GM21825 (cell line): Measurements from ENCODE around the gene ZMPSTE24.

Experiments
- ATAC-seq: cut with Tn5 transposase; IDR thresholded peaks from one replicate; pipeline ENCODE4 v1.9.1; 2021; ENCODE audit warnings: mild to moderate bottlenecking, moderate library complexity; ENCODE audit not compliant: unreplicated experiment

ZMPSTE24 gene

DNA sequence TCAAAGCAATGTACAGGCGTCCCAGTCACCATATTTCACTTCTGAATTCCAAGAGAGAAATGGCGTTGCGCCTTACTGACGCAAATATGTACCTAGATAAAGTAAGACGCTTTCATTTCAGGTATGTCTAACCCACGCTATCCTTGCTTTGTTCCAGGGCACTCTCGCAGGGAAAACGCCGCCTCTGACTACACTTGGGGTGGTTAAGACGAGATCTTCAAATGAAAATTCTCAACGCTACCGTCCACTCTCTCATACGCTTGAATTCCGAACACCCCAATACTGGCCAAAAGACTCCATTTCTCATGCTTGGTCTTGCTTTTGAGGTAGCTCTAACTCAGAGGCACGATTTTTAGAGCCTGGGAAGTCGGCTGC lies 736 bp upstream of the ZMPSTE24 start:
- no peak for ATAC-seq

GRCh38 chr1:40258445-40258769 lies 371 bp downstream of the ZMPSTE24 start:
- ATAC-seq, result no peak

DNA sequence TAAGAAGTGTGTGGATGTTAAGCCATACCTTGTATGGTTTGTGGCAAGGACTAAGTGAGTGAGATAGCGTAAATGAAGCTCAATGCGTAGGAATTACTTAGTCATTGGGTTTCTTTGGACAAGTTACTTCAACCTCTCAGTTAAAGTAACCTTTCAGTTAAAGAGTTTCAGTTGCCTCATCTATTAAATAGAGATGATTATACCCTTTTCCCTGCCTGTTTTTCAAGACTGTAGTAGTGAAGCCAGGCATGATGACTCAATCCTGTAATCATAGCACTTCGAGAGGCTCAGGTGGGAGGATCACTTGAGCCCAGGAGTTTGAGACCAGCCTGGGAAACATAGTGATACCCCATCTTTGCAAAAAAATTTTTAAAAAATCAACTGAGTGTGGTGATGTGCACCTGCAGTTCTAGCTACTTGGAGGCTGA lies 6.3 kb downstream of the ZMPSTE24 start:
- ATAC-seq, result no peak

DNA sequence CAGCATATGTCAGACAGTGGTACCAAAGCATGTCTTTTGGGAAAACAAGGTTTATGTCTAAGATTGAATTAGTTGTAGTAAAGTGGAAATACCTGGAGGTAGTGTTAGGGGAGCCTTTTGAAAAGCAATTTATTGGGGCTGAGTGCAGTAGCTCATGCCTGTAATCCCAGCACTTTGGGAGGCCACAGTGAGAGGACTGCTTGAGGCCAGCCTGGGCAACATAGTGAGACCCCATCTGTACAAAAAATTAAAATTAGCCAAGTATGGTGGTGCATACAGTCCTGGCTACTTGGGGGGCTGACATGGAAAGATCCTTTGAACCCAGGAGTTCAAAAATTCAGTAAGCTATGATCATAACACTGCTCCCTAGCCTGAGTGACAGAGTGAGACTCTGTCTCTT lies 7.3 kb downstream of the ZMPSTE24 start:
- ATAC-seq, result no peak

GRCh38 chr1:40265919-40266318 lies 7.9 kb downstream of the ZMPSTE24 start:
- no peak for ATAC-seq

- no peak for ATAC-seq
These were observed 8.9 kb downstream of the ZMPSTE24 start for GRCh38 chr1:40266786-40267535.

GRCh38 chr1:40267767-40268187 lies 9.7 kb downstream of the ZMPSTE24 start:
- ATAC-seq, result no peak

DNA sequence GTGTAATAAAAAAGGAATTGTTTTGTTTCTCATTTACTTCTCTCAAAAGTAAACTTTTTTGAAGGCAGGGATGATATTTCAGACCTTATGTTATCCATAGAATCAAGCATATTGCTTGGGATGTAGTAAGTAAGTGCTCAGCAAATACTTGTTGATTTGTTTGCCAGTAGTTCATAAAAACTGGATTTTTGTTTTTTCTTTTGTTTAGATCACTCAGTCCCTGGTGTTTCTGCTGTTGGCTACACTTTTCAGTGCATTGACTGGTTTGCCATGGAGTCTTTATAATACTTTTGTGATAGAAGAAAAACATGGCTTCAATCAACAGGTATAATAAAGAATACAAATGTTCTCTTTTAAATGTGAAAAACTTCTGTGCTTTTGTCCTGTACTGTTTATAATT lies 10.2 kb downstream of the ZMPSTE24 start:
- no peak for ATAC-seq

DNA sequence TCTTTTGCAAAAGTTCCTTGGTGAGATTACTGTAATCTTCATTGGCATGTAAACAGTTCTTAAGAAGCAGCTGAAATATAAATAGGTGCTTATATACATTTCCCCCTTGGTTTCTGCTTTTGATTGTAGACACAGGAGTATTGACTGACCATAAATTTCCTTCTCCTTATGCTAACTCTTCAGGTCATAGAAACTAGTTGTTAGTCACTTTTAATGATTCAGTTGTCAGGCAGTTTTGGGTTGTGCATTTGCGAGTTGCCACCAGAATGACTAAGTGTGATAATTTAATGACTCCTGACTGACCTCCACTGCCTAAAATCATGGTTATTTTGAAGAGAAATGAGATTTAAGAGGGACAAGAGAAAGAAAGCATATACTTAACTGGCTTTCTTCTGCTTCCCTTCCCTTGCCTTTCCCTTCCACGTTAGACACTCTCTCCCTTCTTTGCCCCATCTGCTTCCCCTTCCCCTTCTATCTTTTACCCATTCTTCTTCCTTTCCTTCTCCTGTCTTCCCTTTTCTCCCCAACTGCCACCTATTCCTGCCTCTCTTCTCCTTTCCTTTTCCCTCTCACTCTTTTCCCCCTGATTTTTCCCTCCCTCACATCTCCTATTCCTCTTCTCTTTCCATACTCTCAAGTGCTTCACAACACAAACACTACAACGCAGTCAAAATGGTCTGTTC lies 12.3 kb downstream of the ZMPSTE24 start:
- ATAC-seq, result no peak

- ATAC-seq, result no peak
These were observed 14.7 kb downstream of the ZMPSTE24 start for GRCh38 chr1:40272653-40273213.

DNA sequence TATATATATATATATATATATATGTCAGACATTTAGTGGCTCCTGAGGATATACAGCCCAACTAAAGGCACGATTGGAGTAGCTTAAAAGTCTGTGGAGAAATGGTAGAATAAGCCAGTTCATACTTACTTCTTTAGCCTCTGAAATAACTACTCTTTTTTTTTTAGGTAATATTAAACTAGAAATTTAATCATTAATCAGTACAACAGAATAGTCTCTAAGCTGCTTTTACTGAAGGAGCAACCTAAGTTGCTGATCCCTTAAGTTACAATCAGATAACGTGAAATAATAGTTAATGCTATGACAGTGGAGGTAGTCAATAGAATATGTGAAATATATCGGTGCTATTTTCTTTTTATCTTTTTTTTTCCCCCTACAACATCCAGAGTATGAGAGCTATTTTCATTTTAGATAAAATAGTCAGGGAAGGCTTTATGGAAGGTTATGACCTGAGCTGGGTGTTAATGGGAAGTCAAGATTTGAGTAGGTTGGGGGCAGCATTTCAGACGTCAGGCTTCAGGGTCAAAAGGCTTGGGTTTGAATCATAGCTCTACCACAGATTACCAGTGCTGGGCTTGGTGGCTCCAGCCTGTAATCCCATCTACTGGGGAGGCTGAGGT lies 15.6 kb downstream of the ZMPSTE24 start:
- ATAC-seq, result no peak

GRCh38 chr1:40274331-40274730 lies 16.3 kb downstream of the ZMPSTE24 start:
- no peak for ATAC-seq

DNA sequence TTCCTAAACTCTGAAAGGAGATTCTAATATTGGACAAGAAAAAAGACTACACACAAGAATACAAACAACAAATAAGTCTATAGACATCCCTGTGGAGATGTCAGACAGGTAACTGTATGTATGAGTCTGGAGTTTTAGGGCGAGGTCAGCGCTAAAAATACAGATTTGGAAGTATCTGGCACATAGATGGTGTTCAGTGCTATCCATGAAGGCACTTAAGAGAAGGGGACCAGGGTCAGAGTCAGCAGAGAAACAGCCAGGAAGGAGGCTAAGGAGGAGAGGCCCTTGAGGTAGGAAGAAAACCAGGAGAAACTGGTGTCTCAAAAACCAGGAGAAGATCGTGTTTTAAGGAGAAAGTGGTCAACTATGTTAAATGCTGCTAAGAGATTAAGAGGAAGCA lies 18.1 kb downstream of the ZMPSTE24 start:
- no peak for ATAC-seq

DNA sequence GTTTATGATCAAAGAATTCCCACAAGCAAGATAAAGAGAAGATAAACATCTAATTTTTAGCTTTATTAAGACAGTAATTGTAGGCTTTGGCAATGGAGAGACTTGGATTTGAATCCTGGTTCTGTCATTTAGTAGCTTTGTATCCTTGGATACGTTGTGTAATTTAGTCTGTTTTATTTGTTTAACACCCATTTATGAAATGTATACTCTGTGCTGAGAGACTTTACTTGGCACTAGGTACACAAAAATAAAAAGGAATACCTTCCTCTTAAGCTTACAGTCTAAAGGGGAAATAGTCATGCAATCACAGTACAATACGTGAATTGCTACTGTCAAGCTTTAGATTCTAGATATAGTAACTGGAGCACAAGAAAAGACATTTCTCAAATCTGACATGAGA lies 23.8 kb downstream of the ZMPSTE24 start:
- no peak for ATAC-seq

GRCh38 chr1:40291293-40291692 lies 33.3 kb downstream of the ZMPSTE24 start:
- no peak for ATAC-seq

GRCh38 chr1:40299366-40300248 lies 41.6 kb downstream of the ZMPSTE24 start:
- no peak for ATAC-seq

- ATAC-seq, result no peak
These were observed 42.2 kb downstream of the ZMPSTE24 start for GRCh38 chr1:40300249-40300567.

- no peak for ATAC-seq
These were observed 42.6 kb downstream of the ZMPSTE24 start for GRCh38 chr1:40300651-40301050.

GRCh38 chr1:40301066-40301465 lies 43.0 kb downstream of the ZMPSTE24 start:
- no peak for ATAC-seq

DNA sequence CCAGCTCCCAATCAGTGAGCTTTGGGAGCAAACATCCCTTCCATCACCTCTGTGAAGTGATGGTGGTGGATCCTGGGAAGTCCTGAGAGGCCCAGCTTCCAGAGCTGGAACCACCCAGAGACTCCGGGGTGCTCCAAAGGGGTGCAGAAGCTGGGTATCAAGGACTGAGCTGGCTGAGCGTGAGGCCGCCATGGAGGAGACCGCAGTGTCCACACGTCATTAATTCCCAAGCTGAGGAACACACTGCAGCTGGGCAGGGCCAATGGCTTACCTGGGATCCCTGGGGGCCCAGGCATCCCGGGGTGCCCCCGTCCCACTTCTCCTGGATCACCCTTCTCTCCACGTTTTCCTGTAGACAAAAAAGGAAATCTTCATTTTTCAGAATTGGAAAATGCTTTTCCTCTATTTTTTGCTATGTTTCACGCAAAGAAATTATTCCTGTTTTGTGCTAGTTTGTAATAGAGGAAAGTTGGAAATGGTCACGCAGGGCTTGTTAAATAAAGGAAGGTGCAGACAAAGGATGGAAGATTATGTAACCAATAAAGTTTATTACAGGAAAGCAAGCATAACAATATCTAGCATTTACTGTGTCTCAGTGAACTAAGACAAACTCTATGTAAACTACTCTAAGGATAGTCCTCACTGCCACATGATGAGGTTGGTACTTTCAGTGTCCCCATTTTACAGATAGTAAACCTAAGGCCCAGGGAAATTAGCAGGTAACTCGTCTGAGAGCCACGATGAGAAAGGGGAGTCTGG lies 43.7 kb downstream of the ZMPSTE24 start:
- ATAC-seq, result no peak
